GM12874 (cell line): ENCODE results near the gene MPZL2.
A peak's percentile ranks its signal among the peaks of the same experiment; 100 is the strongest.

ENCODE experiments used
- CTCF ChIP-seq: IDR thresholded peaks from 2 replicates; pipeline ENCODE4 v1.5.1; 2011; ENCODE audit warnings: low read depth, mild to moderate bottlenecking, control low read depth, low read length, moderate library complexity; ENCODE audit not compliant: insufficient read depth

Gene MPZL2

GRCh38 chr11:118265954-118266353 lies 1.9 kb upstream of the MPZL2 start:
- no peak for TF ChIP-seq CTCF

GRCh38 chr11:118264569-118265465 lies 720 bp upstream of the MPZL2 start:
- TF ChIP-seq CTCF = no peak

GRCh38 chr11:118263112-118263511 lies 985 bp downstream of the MPZL2 start:
- TF ChIP-seq CTCF = no peak

GRCh38 chr11:118260353-118260752 lies 3.7 kb downstream of the MPZL2 start:
- no peak for TF ChIP-seq CTCF

- no peak for TF ChIP-seq CTCF
Measured at GRCh38 chr11:118259138-118259537, 5.0 kb downstream of the MPZL2 start.

GRCh38 chr11:118258410-118258809 lies 5.7 kb downstream of the MPZL2 start:
- 0 out of 2 replicates have a peak, but pooled peaks have one; percentile 13 for TF ChIP-seq CTCF

- TF ChIP-seq CTCF = no peak
Measured at GRCh38 chr11:118252688-118253087, 11.4 kb downstream of the MPZL2 start.
